Thoracic aorta (tissue), 2 donors: ENCODE results near the gene CYB5A. TPM values are rescaled to one million over a fixed set of nuclear protein-coding genes. Genes with fewer than 3 reads are reported as not detected.
"Not testable (repeated sequence)": the region's sequence is repeated elsewhere in the genome, so short reads cannot be mapped to it uniquely, and the experiment has no call there.

Experiments used
- ATAC-seq: fragments of 150-250 bp; one replicate; pipeline ENCODE4 v1.8.0; 2017; ENCODE audit warnings: low read depth; ENCODE audit not compliant: insufficient number of reproducible peaks, low FRiP score
- DNase-seq: peaks from one replicate; pipeline ENCODE4 v3.0.0-alpha.2; 2020; ENCODE audit warnings: low spot score
- H3K27ac ChIP-seq, 2 donors: fragments of 200-600 bp; sonication (generic); 1 replicate in 1 of 2; 2 replicates in 1 of 2; pipeline ENCODE4 v1.5.1; 2016; ENCODE audit warnings: mild to moderate bottlenecking in 2 of 2, moderate library complexity in 2 of 2
- H3K27me3 ChIP-seq: fragments of 200-600 bp; sonication (generic); replicated peaks from 2 replicates; pipeline ENCODE4 v1.6.0; 2016; ENCODE audit warnings: mild to moderate bottlenecking; ENCODE audit not compliant: insufficient read depth
- H3K36me3 ChIP-seq: fragments of 200-600 bp; sonication (generic); one replicate; pipeline ENCODE4 v1.5.1; 2016
- H3K4me1 ChIP-seq, 2 donors: fragments of 200-600 bp; sonication (generic); 1 replicate in 1 of 2; 2 replicates in 1 of 2; pipeline versions ENCODE4 v1.5.1 to v1.6.0; 2016; ENCODE audit warnings: low read depth in 2 of 2, mild to moderate bottlenecking in 1 of 2; ENCODE audit not compliant: control insufficient read depth in 1 of 2
- H3K4me3 ChIP-seq: fragments of 200-600 bp; sonication (generic); 2 replicates; pipeline ENCODE4 v1.5.1; 2016; ENCODE audit warnings: mild to moderate bottlenecking
- H3K9me3 ChIP-seq: fragments of 200-600 bp; sonication (generic); 2 replicates; pipeline ENCODE4 v1.5.1; 2016
- total RNA-seq, 2 donors: library from RNA; depleted of rRNA; stranded (reverse); fragments of >200 nt; gene quantifications; one replicate each; pipeline versions ENCODE4 v1.1.0 to v1.2.3, GENCODE V29; 2016
- TF ChIP-seq, protein P1 (sequence below): fragments of 200-600 bp; sonication (generic); IDR thresholded peaks from one replicate; pipeline ENCODE4 v1.5.1; 2019; ENCODE audit warnings: antibody characterized with exemption

Gene CYB5A
- total RNA-seq, 2 donors from 2014 or later = 57.0 to 121 TPM

DNA sequence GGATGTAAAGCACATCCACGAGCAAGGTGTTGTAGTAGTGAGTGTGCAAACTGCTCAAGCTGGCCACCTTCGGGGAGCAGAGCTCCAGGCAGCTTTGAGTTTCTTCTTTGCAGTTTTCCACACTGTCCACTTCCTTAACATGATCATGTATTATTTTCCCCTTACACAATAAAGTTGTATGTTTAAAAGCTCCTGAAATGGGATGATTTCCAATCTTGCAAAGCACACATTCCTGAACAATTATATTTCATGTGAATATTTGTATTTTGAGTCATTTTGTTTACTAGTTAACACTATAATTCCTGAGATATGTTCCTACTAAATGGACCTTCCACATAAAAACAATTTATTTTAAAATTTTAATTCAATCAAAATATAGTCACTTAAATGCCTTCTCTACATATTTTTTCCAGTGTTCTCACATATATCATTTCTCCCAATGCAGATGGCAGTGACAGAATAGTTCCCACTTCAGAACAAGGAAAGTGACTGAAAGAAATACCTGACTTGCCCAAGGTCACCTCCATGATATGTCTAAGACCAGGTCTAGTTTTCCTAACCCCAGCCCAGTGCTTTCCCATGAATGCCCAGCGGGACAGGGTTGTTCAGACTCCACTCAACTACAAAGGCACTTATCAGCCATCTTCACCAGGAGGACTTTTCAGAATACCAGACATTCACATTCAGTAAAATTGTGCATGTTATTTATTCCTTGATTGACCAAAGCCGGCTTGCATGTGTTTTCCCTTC lies 5.5 kb downstream of the CYB5A start:
- Histone ChIP-seq H3K27me3 (no peaks in the 10 kb centered on the region), H3K4me3 (no peak overlapping the region), H3K27ac (no peak overlapping the region), H3K9me3 (no peaks in the 10 kb centered on the region), H3K36me3 (no peaks in the 10 kb centered on the region), H3K4me1 (peaks cover 5 to 27% of the 10 kb centered on the region in 2 donors)
- TF ChIP-seq, protein P1, sequence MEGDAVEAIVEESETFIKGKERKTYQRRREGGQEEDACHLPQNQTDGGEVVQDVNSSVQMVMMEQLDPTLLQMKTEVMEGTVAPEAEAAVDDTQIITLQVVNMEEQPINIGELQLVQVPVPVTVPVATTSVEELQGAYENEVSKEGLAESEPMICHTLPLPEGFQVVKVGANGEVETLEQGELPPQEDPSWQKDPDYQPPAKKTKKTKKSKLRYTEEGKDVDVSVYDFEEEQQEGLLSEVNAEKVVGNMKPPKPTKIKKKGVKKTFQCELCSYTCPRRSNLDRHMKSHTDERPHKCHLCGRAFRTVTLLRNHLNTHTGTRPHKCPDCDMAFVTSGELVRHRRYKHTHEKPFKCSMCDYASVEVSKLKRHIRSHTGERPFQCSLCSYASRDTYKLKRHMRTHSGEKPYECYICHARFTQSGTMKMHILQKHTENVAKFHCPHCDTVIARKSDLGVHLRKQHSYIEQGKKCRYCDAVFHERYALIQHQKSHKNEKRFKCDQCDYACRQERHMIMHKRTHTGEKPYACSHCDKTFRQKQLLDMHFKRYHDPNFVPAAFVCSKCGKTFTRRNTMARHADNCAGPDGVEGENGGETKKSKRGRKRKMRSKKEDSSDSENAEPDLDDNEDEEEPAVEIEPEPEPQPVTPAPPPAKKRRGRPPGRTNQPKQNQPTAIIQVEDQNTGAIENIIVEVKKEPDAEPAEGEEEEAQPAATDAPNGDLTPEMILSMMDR = no peak
- ATAC-seq (no peak), DNase-seq (no peak)

DNA sequence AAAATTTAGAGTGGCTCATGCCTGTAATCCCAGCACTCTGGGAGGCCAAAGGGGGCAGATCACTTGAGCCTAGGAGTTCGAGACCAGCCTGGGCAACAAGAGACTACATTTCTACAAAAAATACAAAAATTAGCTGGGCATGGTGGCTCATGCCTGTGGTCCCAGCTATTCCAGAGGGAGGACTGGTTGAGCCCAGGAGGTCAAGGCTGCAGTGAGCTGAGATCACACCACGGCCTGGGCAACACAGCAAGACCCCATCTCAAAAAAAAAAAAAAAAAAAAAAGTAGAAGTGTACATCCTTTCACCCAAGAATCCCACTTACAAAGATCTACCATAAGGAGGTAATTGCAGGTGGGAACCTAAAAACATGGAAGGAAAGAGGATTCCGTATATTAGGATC lies 6.2 kb downstream of the CYB5A start:
- H3K9me3 ChIP-seq, DNase-seq, H3K27me3 ChIP-seq, H3K4me3 ChIP-seq, H3K27ac ChIP-seq, H3K36me3 ChIP-seq, ATAC-seq: not testable (repeated sequence)
- H3K4me1 ChIP-seq = peaks cover 5 to 21% of the 10 kb centered on the region in 2 donors

DNA sequence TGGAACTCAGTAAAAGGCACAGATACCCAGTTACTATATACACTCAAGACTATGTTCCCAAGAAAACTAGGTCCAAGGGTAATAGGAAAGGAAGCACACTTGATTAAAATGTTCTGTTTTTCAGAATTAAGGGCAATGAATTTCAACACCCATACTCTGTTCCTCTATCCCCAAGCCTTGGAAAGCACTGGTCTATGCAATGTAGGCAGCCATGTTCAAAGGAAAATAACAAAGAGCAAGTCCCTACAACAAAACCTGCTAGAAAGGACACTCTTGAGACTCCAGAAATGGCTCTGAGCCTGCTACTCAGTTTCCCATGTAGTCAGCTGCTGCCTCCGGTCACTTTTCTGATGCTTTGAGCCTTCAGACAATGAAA lies 6.8 kb downstream of the CYB5A start:
- no peaks in the 10 kb centered on the region for H3K27me3 ChIP-seq
- no peaks in the 10 kb centered on the region for H3K9me3 ChIP-seq
- TF ChIP-seq, protein P1 = no peak
- no peaks in the 10 kb centered on the region for H3K36me3 ChIP-seq
- DNase-seq (no peak), ATAC-seq (no peak)
- H3K4me3 ChIP-seq = no peak overlapping the region
- no peak overlapping the region for H3K27ac ChIP-seq
- peaks cover 5 to 21% of the 10 kb centered on the region in 2 donors for H3K4me1 ChIP-seq

DNA sequence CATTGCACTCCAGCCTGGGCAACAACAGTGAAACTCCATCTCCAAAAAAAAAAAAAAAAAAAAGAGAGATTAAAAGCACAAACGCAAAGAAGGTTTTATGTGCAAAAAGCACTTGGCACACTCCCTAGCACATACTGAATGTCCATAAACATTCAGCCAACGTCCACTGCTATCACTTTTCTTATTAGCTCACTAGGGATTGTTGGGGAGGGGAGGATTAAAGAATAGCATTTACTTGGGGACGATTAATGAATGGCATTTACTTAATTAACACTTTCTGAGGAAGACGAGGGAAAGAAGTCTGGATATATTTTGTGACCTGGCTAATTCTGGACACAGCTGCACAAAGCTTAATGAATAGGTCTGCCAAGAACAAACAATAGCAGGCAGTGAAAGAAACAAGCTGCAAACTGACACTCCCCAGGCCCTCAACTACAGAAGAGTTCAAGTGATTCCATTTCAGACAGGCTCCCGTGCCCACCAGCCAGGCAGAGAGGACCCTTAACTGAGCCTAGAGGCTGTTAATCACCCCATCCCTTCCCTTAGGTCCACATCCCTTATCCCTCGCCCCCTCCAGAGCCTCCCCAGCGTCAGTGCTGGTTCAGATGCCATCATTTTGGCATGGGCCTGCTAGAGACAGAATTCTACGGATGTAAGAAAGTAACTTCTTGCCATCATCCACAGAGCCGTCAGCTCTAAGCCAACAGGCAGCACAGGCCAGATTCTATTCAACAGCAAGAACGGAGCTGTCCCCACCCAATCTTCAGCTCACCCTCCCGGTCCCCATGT lies 7.4 kb downstream of the CYB5A start:
- H3K9me3 ChIP-seq = no peaks in the 10 kb centered on the region
- TF ChIP-seq, protein P1 = no peak
- DNase-seq (no peak), ATAC-seq (no peak)
- H3K4me1 ChIP-seq = peaks cover 3 to 16% of the 10 kb centered on the region in 2 donors
- H3K36me3 ChIP-seq = no peaks in the 10 kb centered on the region
- no peak overlapping the region for H3K27ac ChIP-seq
- no peaks in the 10 kb centered on the region for H3K27me3 ChIP-seq
- H3K4me3 ChIP-seq = no peak overlapping the region

DNA sequence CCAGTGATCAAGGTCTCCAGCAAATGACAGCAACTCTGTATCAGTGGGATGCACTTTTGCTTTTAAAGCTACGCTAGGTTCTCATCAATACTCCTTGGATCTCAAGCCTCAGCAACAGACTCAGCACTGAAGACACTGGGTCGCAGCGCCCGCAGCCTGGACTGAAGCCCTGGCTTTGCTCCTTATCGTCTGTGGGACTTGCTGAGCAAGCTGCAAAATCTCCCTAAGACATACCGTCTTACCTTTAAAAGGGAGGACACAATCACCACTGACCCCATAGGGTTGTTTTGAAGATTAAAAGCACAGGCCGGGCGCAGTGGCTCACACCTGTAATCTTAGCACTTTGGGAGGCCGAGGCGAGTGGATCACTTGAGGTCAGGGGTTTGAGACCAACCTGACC lies 8.1 kb downstream of the CYB5A start:
- no peaks in the 10 kb centered on the region for H3K36me3 ChIP-seq
- ATAC-seq = no peak
- no peak overlapping the region for H3K27ac ChIP-seq
- no peaks in the 10 kb centered on the region for H3K27me3 ChIP-seq
- DNase-seq = no peak
- TF ChIP-seq, protein P1 = no peak
- no peaks in the 10 kb centered on the region for H3K9me3 ChIP-seq
- no peak overlapping the region for H3K4me3 ChIP-seq
- peaks cover 0 to 9% of the 10 kb centered on the region in 2 donors for H3K4me1 ChIP-seq
